ENCODE data around the gene TBPL1. TPM values are rescaled to one million over a fixed set of nuclear protein-coding genes. Genes with fewer than 3 reads are reported as not detected.

The TBPL1 gene
- total and polyA plus RNA-seq, 2 of the 13 experiments (the other 11 are each of a cell fraction or from before 2014, with no cell fraction given), result 25.3 to 39.3 TPM

- TF ChIP-seq ARNTL (CRISPR knock-in tag; IDR thresholded peaks at IDR 0.05) (no peak), ATF6 (CRISPR knock-in tag; conservative IDR thresholded peaks at IDR 0.05) (no peak), ZNF160 (CRISPR knock-in tag; IDR thresholded peaks at IDR 0.05) (no peak), TCF12 (IDR thresholded peaks at IDR 0.05) (no peak), TCF12 (CRISPR knock-in tag; IDR thresholded peaks at IDR 0.05) (no peak), MED13 (CRISPR knock-in tag; IDR thresholded peaks at IDR 0.05) (no peak), ZNF7 (CRISPR knock-in tag; IDR thresholded peaks at IDR 0.05) (no peak), STAT5B (CRISPR knock-in tag; IDR thresholded peaks at IDR 0.05) (no peak)
Measured at GRCh38 chr6:134031696-134032255, 78.8 kb downstream of the TBPL1 start (continued).

GRCh38 chr6:134034478-134034877, 81.5 kb downstream of the TBPL1 start:
- BruUV-seq (replicated peaks), result no TSS peak
- FAIRE-seq, result no peak
- DNase-seq (ENCODE audit: low spot score), result no peak
- Histone ChIP-seq H3K4me3 (replicated peaks in 1 of 3; ENCODE audit: insufficient read depth in 1 of 3, low read depth in 2 of 3, low read length in 3 of 3) (no peak overlapping the region), H3K4me1 (ENCODE audit: insufficient read depth, low read length) (peaks cover 22% of the 10 kb centered on the region), H3K4me2 (ENCODE audit: low read depth, low read length) (no peak overlapping the region), H4K20me1 (ENCODE audit: insufficient read depth, low read length) (no peaks in the 10 kb centered on the region), H3K9ac (ENCODE audit: insufficient read depth, low read depth, low read length) (no peak overlapping the region), H3K79me2 (ENCODE audit: insufficient read depth, low read length) (no peaks in the 10 kb centered on the region), H3K27me3 (ENCODE audit: control insufficient read depth in 1 of 2, insufficient read depth in 2 of 2, low read length in 2 of 2) (no peaks in the 10 kb centered on the region), H2AFZ (ENCODE audit: low read length) (no peak overlapping the region), H3K9me3 (ENCODE audit: low read length) (no peaks in the 10 kb centered on the region), H3K27ac (ENCODE audit: extremely low read length, insufficient read depth, low read length) (no peak overlapping the region), H3K36me3 (replicated peaks in 1 of 2; ENCODE audit: control insufficient read depth in 1 of 2, insufficient read depth in 2 of 2, low read length in 2 of 2) (no peaks in the 10 kb centered on the region)
- ChIA-PET CTCF (ENCODE audit: low intra/inter-chr PET ratio, low total read pairs) (no interaction called here), POLR2A (no interaction called here)
- intact Hi-C loops (cut with micrococcal nuclease; ENCODE audit: unreplicated experiment), result no loop called here
- ATAC-seq, result no peak
- 0% methylated on average over 1 of the region's 1 CpG for WGBS (ENCODE audit: low lambda C conversion rate)
- in situ Hi-C loops (cut with HindIII; ENCODE audit: extremely low pct_ligation_motif_present, low pct_unique_long_range_greater_than_20kb), result no loop called here
- TF ChIP-seq DMAP1 (CRISPR knock-in tag; IDR thresholded peaks at IDR 0.05) (no peak), PAWR (CRISPR knock-in tag; IDR thresholded peaks at IDR 0.05; ENCODE audit: borderline replicate concordance) (no peak), ZGPAT (CRISPR knock-in tag; IDR thresholded peaks at IDR 0.05) (no peak), ZKSCAN5 (CRISPR knock-in tag; IDR thresholded peaks at IDR 0.05) (no peak), MTERF4 (CRISPR knock-in tag; IDR thresholded peaks at IDR 0.05) (no peak), JDP2 (CRISPR knock-in tag; IDR thresholded peaks at IDR 0.05; ENCODE audit: borderline replicate concordance) (no peak), CBX5 (CRISPR knock-in tag; IDR thresholded peaks at IDR 0.05; ENCODE audit: borderline replicate concordance) (no peak), ZNF124 (CRISPR knock-in tag; IDR thresholded peaks at IDR 0.05) (no peak), ZBTB42 (CRISPR knock-in tag; IDR thresholded peaks at IDR 0.05) (no peak), SYNCRIP (IDR thresholded peaks at IDR 0.05; ENCODE audit: insufficient read depth, low read depth, low read length) (no peak), FOXP1 (IDR thresholded peaks at IDR 0.05) (no peak), FOXP1 (CRISPR knock-in tag; IDR thresholded peaks at IDR 0.05) (no peak), CREB1 (IDR thresholded peaks at IDR 0.05) (no peak), CREB1 (CRISPR knock-in tag; IDR thresholded peaks at IDR 0.05) (no peak), ZNF562 (CRISPR knock-in tag; IDR thresholded peaks at IDR 0.05; ENCODE audit: borderline replicate concordance) (no peak)
